Activated CD4-positive, alpha-beta T cell treated with anti-CD3 and anti-CD28 coated beads, Interleukin-2, amount 50 U/mL, for 24 hours (primary cell): ENCODE results near the gene HMG20B.
"Not testable (repeated sequence)": the region's sequence is repeated elsewhere in the genome, so short reads cannot be mapped to it uniquely, and the experiment has no call there.

Source experiments
- DNase-seq, 2 donors: peaks; one replicate each; pipeline ENCODE4 v3.0.0-alpha.2; 2020; ENCODE audit warnings: low read depth in 1 of 2, low spot score in 1 of 2

HMG20B gene

GRCh38 chr19:3572855-3573161, at the start of gene HMG20B:
Gene HMG20B (plus strand): TSS chr19:3572944. CDS start chr19:3573310, 366 bp downstream.
- DNase-seq = no peak

GRCh38 chr19:3523361-3524077, 49.2 kb upstream of the HMG20B start:
- DNase-seq = no peak

DNA sequence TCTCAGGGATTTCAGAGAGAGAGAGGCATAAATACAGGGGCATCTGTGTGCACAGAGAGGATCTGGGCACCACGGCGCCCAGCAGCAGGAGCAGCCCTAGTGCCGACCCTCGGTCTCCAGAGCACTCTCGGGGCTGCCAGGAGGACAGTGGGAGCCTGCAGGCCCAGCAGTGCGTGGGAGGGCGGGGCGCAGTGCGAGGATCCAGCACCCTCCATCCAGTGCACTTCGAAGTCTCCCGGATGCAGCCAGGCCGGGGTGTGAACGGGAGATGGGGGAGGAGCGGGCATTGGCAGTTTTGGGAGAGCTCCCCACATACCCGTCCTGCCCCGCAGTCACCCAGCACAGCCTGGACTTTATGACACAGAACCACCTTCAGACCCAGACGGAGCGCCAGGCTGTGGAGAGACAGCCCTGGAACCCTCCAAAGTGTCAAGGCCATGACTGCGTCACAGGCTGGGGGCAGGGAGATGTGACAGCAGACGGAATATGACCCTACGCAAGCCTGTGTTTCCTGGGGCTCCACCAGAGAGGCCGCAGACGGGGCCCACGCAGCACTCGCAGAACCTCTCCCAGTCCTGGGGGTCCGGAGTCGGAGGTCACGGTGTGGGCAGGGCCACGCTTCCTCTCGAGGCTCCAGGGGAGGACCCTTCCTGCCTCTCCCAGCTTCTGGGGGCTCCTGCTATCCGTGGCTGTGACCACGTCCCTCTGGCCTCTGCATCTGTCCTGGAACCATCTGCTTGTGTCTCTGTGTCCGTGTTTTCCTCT, 48.5 kb upstream of the HMG20B start:
- no peak for DNase-seq

- no peak for DNase-seq
Measured at GRCh38 chr19:3524904-3525451, 47.8 kb upstream of the HMG20B start.

DNA sequence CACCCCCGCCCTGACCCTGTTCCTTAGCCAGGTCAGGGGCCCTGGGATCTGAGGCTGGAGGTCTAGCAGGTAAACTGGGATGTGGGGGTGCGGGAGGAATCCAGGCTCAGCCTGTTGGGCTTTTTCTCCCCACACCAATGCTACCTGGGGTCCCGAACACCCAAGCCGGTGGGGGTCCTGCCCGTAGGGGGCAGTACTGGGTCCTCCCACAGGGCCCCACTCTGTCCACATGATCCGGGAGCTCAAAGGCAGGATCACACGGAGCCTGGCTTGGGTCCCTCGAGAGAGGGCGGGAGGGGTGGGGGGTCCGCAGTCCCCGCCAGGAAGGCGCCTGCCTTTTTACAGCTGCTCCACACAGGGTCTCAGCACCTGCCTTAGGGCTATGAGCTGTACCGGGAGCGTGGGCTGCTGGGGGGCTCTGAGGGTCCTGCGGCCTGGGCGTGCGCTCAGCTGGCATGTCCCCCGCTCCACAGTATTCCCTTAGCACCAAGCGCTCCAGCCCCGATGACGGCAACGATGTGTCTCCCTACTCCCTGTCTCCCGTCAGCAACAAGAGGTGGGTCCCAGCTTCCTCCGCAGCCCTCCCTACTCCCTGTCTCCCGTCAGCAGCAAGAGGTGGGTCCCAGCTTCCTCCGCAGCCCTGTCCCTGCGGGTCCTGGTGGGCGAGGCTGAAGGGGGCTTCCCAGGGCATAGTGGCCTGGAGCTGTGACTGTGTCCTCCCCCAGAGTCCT, 46.1 kb upstream of the HMG20B start:
- DNase-seq = no peak

DNA sequence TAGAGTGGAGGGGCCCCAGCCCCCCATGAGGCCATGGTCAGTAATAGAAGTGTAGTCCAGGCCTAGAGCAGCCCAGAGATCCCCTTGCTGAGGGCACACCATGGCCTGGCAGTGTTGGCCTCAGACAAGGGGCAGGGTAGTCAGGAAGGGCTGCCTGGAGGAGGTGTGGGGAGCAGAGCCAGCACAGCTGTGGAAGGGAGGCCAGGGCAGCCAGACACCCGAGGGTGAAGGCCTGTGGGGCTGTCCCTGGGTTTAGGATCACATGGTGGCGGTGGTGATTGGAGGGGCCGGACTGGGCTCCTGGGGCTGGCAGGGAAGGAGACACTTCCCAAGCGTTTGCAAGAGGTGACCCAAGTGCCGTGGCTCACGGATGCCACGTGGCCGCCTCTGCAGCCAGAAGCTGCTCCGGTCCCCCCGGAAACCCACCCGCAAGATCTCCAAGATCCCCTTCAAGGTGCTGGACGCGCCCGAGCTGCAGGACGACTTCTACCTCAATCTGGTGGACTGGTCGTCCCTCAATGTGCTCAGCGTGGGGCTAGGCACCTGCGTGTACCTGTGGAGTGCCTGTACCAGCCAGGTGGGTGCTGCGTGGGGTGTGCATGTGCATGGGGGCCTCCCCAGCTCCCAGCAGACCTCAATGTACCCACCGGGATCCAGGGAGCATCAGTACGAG, 45.4 kb upstream of the HMG20B start:
- no peak for DNase-seq

DNA sequence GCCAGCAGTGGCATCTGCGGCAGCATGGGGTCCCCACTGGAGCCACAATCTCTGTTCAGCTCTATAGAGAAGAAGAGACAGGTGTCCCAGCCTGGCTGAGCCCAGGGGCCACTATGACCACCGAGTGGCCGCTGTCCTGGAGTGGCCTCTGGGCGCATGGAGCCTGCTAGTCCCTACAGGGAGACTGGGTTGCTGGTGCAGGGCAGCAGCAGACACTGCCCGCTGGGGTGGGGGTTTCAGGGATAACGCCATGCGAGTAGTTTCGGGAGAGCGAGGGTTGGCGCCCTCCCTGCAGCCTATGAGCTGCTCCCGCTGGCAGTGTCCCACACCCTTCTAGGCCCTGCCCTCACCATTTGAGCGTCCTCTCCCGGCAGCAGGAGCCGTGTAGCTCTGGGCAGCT, 44.7 kb upstream of the HMG20B start:
- no peak for DNase-seq

GRCh38 chr19:3528539-3529211, 44.1 kb upstream of the HMG20B start:
- no peak for DNase-seq

DNA sequence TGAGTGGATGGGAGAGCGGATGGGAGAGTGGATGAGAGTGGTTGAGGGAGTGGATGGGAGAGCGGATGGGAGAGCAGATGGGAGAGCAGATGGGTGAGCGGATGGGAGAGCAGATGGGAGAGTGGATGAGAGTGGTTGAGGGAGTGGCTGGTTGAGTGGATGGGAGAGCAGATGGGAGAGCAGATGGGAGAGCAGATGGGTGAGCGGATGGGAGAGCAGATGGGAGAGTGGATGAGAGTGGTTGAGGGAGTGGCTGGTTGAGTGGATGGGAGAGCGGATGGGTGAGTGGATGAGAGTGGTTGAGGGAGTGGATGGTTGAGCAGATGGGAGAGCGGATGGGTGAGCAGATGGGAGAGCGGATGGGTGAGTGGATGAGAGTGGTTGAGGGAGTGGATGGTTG, 43.4 kb upstream of the HMG20B start:
- DNase-seq = not testable (repeated sequence)

GRCh38 chr19:3530389-3530788, 42.4 kb upstream of the HMG20B start:
- no peak for DNase-seq

GRCh38 chr19:3531716-3532115, 41.0 kb upstream of the HMG20B start:
- no peak for DNase-seq

DNA sequence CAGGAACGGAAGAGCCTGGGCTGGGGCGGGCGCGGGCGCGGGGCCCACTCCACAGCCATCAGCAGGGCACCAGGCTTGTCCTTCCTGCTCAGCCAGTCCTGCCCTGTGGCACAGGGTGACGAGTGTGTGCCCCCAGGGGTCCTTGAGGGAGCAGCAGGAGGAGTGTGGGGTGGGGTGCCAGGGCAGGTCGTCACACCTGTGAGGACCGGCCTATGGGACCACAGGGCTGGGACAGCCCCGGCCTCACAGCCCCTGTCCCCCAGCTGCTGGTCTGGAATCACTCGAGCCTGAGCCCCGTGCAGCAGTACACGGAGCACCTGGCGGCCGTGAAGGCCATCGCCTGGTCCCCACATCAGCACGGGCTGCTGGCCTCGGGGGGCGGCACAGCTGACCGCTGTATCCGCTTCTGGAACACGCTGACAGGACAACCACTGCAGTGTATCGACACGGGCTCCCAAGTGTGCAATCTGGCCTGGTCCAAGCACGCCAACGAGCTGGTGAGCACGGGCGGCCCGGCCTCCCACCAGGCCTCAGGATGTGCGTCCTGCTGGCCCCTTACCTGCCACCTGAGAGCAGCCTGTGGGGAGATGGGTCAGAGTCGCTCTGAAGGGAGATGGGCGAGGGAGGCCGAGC, 40.5 kb upstream of the HMG20B start:
- no peak for DNase-seq

- no peak for DNase-seq
Measured at GRCh38 chr19:3533033-3533432, 39.7 kb upstream of the HMG20B start.

DNA sequence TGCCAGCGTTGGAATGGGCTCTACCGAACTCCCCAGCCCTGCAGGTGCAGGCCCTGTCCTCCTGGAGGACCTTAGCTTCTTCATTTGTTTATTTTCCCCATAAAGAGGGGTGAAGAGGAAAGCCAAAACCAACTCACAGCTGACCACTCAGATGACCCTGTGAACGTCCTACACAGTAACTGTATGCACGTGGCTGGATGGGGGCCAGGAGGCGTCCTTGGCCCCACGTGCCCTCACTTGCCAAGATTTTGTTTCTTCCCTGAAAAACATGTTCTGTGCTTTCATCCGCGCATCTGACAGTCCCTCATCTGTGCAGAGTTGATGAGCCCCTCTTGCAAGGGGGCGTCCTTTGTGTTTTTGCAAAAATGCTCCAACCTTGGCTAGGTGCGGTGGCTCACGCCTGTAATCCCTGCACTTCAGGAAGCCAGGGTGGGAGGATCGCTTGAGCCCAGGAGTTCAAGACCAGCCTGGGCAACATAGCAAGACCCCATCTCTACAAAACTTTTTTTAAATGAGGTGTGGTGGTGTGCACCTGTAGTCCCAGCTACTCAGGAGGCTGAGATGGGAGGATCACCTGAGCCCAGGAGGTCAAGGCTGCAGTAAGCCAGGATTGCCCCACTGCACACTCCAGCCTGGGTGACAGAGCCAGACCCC, 39.1 kb upstream of the HMG20B start:
- DNase-seq = no peak

DNA sequence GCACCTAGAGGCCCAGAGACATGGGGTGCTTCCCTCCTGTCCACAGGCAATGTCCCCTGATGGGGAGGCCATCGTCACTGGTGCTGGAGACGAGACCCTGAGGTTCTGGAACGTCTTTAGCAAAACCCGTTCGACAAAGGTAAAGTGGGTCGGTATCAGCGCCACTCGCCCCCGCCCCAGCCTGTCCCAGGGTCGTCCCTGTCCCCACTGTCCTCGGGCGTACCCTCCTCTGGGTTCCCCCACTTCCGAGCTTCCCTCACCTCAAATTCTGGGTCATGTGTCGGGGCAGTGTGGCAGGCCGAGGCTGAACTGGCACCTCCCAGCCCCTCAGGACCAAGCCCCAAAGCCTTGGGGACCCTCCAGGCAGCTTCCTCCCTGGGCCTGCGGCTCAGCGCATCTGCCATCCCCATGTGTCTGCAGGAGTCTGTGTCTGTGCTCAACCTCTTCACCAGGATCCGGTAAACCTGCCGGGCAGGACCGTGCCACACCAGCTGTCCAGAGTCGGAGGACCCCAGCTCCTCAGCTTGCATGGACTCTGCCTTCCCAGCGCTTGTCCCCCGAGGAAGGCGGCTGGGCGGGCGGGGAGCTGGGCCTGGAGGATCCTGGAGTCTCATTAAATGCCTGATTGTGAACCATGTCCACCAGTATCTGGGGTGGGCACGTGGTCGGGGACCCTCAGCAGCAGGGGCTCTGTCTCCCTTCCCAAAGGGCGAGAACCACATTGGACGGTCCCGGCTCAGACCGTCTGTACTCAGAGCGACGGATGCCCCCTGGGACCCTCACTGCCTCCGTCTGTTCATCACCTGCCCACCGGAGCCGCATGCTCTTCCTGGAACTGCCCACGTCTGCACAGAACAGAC, 38.1 kb upstream of the HMG20B start:
- no peak for DNase-seq

DNA sequence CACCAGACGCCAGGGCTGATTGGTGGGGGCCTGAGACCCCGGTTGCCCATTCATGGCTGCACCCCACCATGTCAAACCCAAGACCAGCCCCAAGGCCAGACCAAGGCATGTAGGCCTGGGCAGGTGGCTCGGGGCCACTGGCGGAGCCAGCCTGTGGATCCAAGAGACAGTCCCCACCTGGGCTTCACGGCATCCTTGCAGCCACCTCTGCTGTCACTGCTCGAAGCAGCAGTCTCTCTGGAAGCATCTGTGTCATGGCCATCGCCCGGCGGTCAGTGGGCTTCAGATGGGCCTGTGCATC, 37.6 kb upstream of the HMG20B start:
- no peak for DNase-seq

GRCh38 chr19:3535563-3535965, 37.2 kb upstream of the HMG20B start:
- no peak for DNase-seq

- DNase-seq = no peak
Measured at GRCh38 chr19:3535981-3536380, 36.8 kb upstream of the HMG20B start.
